KG1 (cell line): ENCODE measurements around the gene ZRANB2.

Source experiments
- DNase-seq: peaks from one replicate; lab custom pipeline; 2025; lab: John Stamatoyannopoulos, UW

ZRANB2 gene

GRCh38 chr1:71080739-71081696 is at the start of gene ZRANB2:
ZRANB2 (minus strand) TSS chr1:71081035; CDS start chr1:71080995, 40 bp downstream.
- peak; percentile 92 for DNase-seq

DNA sequence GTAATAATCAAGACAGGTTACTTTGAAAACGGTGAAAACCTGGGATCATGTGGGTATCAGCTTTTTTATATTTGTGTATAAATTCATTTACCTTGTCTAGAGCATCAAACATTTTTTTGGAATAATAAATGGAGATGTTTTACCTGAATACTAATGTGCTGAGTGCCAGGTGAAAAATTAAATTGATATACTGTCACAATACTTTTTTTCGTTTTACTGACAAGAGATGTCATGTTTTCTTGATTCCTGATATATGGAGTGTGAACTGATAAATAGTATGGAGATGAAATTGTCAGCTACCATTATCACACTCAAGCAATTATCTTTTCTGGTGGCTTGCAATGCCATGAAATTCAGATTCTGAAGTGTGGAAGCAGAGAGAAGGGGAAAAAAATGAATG is 47.2 kb upstream of the ZRANB2 start:
- no peak for DNase-seq

DNA sequence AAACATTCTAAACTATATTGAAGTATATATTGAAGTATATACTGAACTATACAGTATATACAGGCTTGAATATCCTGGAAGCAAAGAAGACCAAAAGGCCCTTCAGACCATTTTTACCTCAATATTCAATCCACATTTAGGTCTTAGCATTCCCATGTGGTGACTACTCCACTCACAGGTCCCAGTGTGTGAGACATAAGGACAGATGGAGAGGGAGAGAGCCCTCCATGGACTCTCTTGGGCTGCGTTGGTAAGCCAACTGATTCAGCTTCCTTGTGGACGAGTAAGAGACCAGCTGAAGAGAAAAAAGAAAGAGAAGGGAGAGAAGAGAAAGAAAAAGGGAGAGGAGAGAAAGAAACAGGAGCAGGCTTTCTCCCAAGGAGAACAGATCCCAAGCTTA is 37.3 kb upstream of the ZRANB2 start:
- no peak for DNase-seq

- DNase-seq = no peak
Measured at GRCh38 chr1:71116729-71117128, 35.9 kb upstream of the ZRANB2 start.

DNA sequence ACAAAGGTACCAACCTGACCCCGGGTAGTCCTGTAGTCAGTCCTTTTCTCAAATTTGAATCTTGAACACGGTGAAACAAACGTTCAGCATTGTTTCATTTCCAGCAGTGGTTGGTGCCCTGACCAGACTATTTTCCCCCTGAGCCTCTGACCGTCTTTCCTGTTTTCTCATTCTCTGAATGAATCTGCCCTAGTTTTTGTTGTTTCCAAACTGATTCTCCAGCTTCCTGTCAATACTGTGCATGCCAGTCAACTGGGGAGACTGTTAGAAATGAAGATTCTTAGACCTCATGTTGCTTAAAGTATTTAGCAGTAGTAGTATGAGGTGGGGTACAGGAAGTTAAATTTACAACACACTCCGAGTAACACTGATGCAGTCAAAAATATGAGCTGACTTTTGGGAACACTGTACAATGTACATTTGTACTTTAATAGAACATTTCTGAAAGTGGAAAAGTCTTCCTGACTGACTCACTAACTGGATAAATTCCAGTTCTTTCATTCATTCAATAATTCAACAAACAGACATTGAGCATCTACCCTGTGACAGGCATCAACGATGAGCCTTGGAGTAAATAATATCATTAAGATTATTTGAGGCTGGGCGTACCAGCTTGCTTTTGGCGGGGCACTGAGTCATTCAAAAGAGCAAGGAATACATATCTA is 26.0 kb upstream of the ZRANB2 start:
- no peak for DNase-seq

GRCh38 chr1:71104417-71104816 is 23.6 kb upstream of the ZRANB2 start:
- no peak for DNase-seq

- no peak for DNase-seq
Measured at GRCh38 chr1:71101839-71102376, 21.1 kb upstream of the ZRANB2 start.

GRCh38 chr1:71097428-71097827 is 16.6 kb upstream of the ZRANB2 start:
- DNase-seq = no peak

DNA sequence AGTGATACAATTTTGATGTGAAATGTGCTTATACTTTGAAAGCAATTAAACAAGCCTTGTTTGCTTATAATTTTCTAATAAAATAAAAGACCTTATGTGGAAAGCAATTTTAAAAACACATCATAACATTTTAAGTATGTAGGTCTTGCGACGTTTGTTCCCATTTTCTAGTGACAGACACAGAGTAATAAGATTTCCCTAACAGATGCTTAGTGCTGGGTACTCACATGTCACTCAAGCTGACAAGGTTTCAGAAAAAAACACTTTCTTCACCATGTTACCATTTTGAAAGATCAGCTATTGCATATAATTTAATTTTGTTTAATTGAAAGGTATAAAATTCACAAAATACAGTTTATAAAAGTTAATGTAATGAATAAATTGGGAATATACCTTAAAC is 14.1 kb upstream of the ZRANB2 start:
- no peak for DNase-seq

DNA sequence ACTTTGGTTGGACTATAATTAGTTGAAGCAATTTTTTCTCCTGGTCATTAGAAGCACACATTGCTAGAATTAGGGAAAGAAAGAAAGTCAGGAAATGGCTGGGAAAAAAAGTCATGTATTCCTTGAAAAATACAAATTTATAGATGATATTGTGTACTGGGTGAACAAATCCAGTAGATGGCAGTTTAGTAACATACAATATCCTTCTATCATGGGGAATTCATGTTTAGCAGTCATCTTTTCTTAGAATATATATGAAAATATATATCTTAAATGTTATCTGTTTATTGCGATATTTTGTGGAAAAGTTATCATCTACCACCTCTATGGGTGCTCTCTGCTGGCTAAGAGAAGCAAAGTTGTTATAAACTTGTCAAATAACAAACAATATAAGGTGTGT is 13.1 kb upstream of the ZRANB2 start:
- no peak for DNase-seq

DNA sequence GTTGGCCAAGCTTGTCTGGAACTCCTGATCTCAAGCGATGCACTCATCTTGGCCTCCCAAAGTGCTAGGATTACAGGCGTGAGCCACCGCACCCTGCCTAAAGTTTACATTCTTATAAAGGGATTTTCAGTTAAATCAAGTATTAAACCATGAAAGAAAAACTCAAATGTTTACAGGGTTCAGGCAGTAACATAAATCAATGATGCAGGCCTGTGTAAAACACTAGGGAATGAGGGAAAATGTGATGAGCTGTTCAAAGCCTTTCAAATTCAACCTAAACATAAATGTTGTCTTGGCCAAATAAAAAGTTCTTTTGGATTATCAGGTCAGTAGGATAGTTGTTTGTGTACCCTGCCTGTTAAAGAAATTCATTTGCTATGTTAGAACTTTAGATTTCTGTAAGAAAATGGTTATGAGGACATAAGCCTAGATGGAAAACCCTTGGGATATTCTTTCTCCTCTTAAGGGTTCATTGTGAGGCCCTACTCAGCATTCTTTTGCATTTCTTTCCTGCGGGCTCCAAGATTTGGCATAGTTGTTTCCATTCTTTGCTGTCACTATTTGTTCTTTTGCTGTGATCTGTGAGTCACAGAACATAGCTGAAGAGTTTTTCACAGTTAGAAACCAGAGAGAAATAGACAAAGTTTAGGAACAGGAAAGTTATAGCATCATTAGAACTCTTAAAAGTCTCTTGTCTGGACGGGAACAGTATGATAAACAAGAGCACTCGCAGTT is 8.9 kb upstream of the ZRANB2 start:
- DNase-seq = no peak

GRCh38 chr1:71088645-71089287 is 7.9 kb upstream of the ZRANB2 start:
- DNase-seq = no peak

GRCh38 chr1:71087713-71088112 is 6.9 kb upstream of the ZRANB2 start:
- no peak for DNase-seq

DNA sequence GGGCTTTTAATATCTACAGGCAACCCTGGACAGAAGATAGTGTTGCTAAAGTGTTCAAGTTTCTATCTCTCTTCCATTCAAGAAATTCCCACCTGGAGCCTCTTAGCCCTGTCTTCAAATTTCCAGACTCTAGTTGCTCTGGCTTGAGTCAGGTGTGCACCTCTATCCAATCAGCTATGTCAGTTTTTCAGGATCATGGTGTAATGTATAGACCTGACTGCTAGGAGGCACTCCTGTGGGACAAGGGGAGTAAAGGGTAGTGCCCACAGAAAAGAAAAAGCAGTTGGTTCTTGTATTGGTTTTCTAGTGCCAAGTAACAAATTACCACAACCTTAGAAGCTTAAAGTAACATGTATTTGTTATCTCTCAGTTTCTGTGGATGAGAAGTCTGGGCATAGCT is 6.2 kb upstream of the ZRANB2 start:
- DNase-seq = no peak

GRCh38 chr1:71086331-71086730 is 5.5 kb upstream of the ZRANB2 start:
- no peak for DNase-seq

DNA sequence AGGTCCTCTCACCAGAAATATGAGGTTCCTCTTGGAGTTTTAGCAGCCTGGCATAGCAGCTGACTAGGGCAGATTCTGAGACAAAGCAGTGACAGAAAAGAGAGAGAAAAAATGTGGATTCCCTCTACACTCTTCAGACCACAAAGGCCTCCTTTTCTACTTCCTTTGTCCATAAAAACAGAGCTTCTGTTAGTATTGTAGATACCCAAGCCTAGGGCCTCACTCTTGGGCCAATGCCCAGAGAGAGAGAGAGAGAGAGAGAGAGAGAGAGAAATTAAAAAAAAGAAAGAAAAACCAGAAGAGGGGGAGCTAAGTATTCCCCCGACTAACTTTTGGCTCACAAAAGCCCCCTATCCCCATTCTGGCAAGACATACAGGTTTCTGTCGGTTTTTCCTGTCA is 2.4 kb upstream of the ZRANB2 start:
- DNase-seq = no peak

DNA sequence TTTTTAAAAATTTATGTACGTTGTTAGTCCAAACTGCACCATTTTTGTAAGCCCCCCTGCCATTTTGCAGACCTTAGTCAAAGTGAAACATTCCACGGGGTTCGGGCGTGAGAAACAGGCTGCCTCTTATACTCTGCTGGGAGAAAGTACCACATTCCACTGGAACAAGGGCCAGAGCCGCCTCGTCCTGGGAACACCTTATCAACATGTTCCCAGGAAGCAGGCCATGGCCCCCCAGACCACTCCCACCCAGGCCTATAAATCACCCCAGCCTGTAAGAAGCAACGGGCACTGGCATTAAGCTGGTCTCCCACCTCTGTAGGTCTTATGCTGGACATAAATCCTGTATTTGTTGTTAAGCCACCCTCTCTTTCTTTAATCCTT is 854 bp upstream of the ZRANB2 start:
- DNase-seq = no peak

DNA sequence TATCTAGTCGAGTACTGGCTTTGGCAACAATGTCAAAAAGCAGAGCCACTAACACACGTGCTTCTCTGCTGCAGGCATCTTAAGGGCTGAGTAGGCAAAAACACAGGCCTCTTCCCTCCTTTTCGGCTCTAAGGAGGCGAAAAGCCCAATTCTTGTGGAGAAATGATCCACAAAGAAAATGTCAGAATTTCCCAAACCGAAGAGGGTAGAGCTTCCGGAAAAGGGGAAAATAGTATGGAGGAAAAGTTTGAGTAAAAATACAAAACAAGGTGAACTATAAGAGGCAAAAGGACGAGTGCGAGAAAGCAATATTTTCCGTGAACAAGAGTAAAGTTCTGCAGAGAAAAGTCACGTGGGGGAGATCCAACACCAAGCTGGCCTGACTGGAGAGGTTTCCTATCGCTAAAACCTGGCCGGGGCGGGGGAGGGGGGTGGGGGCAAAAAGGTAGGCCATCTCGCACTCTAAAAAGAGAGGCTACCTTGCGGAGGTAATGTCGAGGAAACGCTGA is 551 bp downstream of the ZRANB2 start:
- DNase-seq = no peak

- no peak for DNase-seq
Measured at GRCh38 chr1:71074681-71075080, 6.2 kb downstream of the ZRANB2 start.

GRCh38 chr1:71072273-71072672 is 8.6 kb downstream of the ZRANB2 start:
- DNase-seq = no peak

DNA sequence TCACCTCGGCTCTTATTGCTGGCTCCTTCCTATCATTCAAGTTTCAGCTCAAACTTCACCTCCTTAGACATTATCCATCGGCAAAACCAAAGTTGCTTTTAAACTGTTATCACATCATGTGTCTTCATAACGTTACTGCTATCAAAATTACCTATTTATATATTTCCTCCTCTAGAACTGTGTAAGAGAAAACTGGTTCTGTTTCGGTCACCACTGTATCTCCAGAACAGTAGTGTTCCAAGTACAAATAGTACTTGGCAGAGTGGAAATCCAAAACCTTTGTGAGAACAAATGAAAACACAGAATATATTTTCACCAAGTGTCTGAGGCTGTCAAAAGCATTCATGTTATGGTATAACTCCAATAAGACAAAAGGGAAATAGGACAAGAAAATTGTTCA is 9.1 kb downstream of the ZRANB2 start:
- DNase-seq = no peak
